Naive B cell (primary cell): ENCODE results near the gene TMEM119. TPM values are rescaled to one million over a fixed set of nuclear protein-coding genes. Genes with fewer than 3 reads are reported as not detected.

Source experiments
- ATAC-seq, 2 donors: fragments of 150-1000 bp; cut with Tn5 transposase; 2 replicates each; pipeline ENCODE4 v1.10.0; 2021; ENCODE audit warnings: low read depth in 2 of 2, mild to moderate bottlenecking in 2 of 2, moderate library complexity in 2 of 2
- DNase-seq: peaks from one replicate; pipeline ENCODE4 v3.0.0; 2022
- H3K27ac Mint-ChIP-seq, 6 donors: one replicate each; pipeline ENCODE4 v1.8.0; 2020 to 2022; ENCODE audit warnings: mild to moderate bottlenecking in 6 of 6, mixed read lengths in 6 of 6, moderate library complexity in 5 of 6, inconsistent platforms in 2 of 6
- H3K27me3 Mint-ChIP-seq, 3 donors: one replicate each; pipeline ENCODE4 v1.8.0; 2021 to 2022; ENCODE audit warnings: mixed read lengths in 3 of 3, mild to moderate bottlenecking in 1 of 3
- H3K36me3 Mint-ChIP-seq, 2 donors: one replicate each; pipeline ENCODE4 v1.8.0; 2020 to 2022; ENCODE audit warnings: mixed read lengths in 2 of 2, inconsistent platforms in 1 of 2, mild to moderate bottlenecking in 1 of 2
- H3K4me1 Mint-ChIP-seq, 3 donors: one replicate each; pipeline ENCODE4 v1.8.0; 2020 to 2022; ENCODE audit warnings: mixed read lengths in 3 of 3, inconsistent platforms in 1 of 3, mild to moderate bottlenecking in 1 of 3, moderate library complexity in 1 of 3
- H3K4me3 Mint-ChIP-seq, 8 donors: one replicate each; pipeline ENCODE4 v1.8.0; 2020 to 2022; ENCODE audit warnings: mild to moderate bottlenecking in 8 of 8, mixed read lengths in 8 of 8, moderate library complexity in 8 of 8, inconsistent platforms in 2 of 8
- H3K9me3 Mint-ChIP-seq, 7 donors: one replicate each; pipeline ENCODE4 v1.8.0; 2020 to 2022; ENCODE audit warnings: mixed read lengths in 7 of 7, mild to moderate bottlenecking in 5 of 7, inconsistent platforms in 2 of 7, moderate library complexity in 1 of 7
- polyA plus RNA-seq, 6 donors: library from polyadenylated mRNA; unstranded; fragments of 300-500 nt; fragmentation: Illumina TruSeq; gene quantifications; one replicate each; pipeline ENCODE4 v1.2.3, GENCODE V29; 2021; ENCODE audit warnings: low read depth in 6 of 6

TMEM119 gene
- polyA plus RNA-seq, 6 donors from 2014 or later, result not detected

GRCh38 chr12:108553799-108554198, 44.1 kb downstream of the TMEM119 start:
- H3K4me3 Mint-ChIP-seq, result no peak overlapping the region

GRCh38 chr12:108551535-108551934, 46.3 kb downstream of the TMEM119 start:
- Mint-ChIP-seq H3K36me3 (peaks cover 9 to 10% of the 10 kb centered on the region in 2 donors), H3K4me1 (peaks cover 36 to 65% (median 53%) of the 10 kb centered on the region in 3 donors), H3K9me3 (no peaks in the 10 kb centered on the region), H3K27me3 (no peaks in the 10 kb centered on the region), H3K4me3 (peak overlapping the region in 3 of 8 donors; percentile 7 to 45 (median 7)), H3K27ac (peak overlapping the region in 3 of 6 donors; percentile 35 to 69 (median 60))
- ATAC-seq (no peak), DNase-seq (no peak)

More at GRCh38 chr12:108553799-108554198, 44.1 kb downstream of the TMEM119 start:
- ATAC-seq (no peak), DNase-seq (no peak)
- H3K36me3 Mint-ChIP-seq, result no peaks in the 10 kb centered on the region
- peaks cover 49 to 80% (median 63%) of the 10 kb centered on the region in 3 donors for H3K4me1 Mint-ChIP-seq
- H3K27me3 Mint-ChIP-seq, result no peaks in the 10 kb centered on the region
- peak overlapping the region in 3 of 6 donors; percentile 9 to 50 (median 38) for H3K27ac Mint-ChIP-seq
- no peaks in the 10 kb centered on the region for H3K9me3 Mint-ChIP-seq

- Mint-ChIP-seq H3K4me3 (no peak overlapping the region), H3K27me3 (no peaks in the 10 kb centered on the region), H3K36me3 (peaks cover 12 to 17% of the 10 kb centered on the region in 2 donors), H3K4me1 (peaks cover 28 to 48% (median 41%) of the 10 kb centered on the region in 3 donors), H3K27ac (no peak overlapping the region), H3K9me3 (no peaks in the 10 kb centered on the region)
- DNase-seq, result no peak
- no peak for ATAC-seq
These were observed 48.8 kb downstream of the TMEM119 start for GRCh38 chr12:108548954-108549521.

DNA sequence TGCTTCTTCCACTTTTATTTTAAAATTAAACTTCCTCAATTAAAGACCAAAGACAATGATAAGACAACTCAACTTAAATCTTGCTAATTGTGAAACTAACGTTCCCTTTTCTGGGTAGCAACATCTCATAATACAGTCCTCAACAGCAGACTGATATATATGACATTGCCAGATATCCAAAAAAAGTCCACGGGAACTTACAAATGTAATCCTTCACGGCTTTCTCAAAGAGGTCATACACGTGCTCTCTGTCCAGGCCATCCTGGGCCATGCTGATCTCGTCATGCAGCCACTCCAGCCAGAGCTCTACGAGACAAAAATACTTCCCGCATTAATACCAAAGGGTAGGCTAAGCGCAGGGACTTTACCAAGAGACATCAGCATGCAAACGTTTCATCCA, 50.2 kb downstream of the TMEM119 start:
- no peak for ATAC-seq
- Mint-ChIP-seq H3K9me3 (no peaks in the 10 kb centered on the region), H3K36me3 (peaks cover 17 to 24% of the 10 kb centered on the region in 2 donors), H3K4me1 (peaks cover 22 to 37% (median 28%) of the 10 kb centered on the region in 3 donors), H3K4me3 (no peak overlapping the region), H3K27me3 (no peaks in the 10 kb centered on the region), H3K27ac (no peak overlapping the region)
- no peak for DNase-seq

DNA sequence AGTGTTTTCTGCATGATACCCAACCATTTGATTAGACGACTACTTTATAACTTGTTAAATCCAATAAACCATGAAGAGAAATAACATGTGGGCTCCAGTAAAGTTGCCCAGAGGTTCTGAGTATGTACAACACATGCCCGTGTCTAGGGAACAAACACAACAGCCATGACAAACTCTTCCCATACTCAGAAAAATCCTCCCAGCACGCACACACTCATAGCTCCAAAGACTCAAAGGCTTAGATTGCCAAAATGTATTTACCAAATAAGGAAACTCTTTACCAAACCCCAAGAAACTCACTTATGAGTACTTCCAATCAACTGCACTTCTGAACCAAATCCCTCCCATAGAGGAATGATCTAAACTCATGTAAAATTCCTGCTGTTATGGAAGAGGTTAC, 54.2 kb downstream of the TMEM119 start:
- ATAC-seq (no peak), DNase-seq (no peak)
- H3K9me3 Mint-ChIP-seq, result no peaks in the 10 kb centered on the region
- H3K27ac Mint-ChIP-seq, result peak overlapping the region in 1 of 6 donors; percentile 54
- H3K27me3 Mint-ChIP-seq, result no peaks in the 10 kb centered on the region
- H3K4me1 Mint-ChIP-seq, result peaks cover 9 to 19% (median 12%) of the 10 kb centered on the region in 3 donors
- peaks cover 21 to 32% of the 10 kb centered on the region in 2 donors for H3K36me3 Mint-ChIP-seq
- H3K4me3 Mint-ChIP-seq, result no peak overlapping the region

GRCh38 chr12:108542320-108542719, 55.6 kb downstream of the TMEM119 start:
- Mint-ChIP-seq H3K9me3 (no peaks in the 10 kb centered on the region), H3K4me3 (no peak overlapping the region), H3K27ac (no peak overlapping the region), H3K27me3 (no peaks in the 10 kb centered on the region), H3K4me1 (peaks cover 9 to 15% (median 12%) of the 10 kb centered on the region in 3 donors), H3K36me3 (peaks cover 20 to 33% of the 10 kb centered on the region in 2 donors)
- no peak for ATAC-seq
- DNase-seq, result no peak

Other genes with a start within 250 kb of the TMEM119 start
- gene FICD, start 82.8 kb downstream of the TMEM119 start, polyA plus RNA-seq, result 1 to 10 TPM; 1.6 to 4.9 (median 3.1) TPM
- 10 to 100 TPM; 24.7 to 57.9 (median 36.4) TPM for gene SART3, start 36.9 kb downstream of the TMEM119 start, polyA plus RNA-seq
- gene ISCU, start 35.5 kb downstream of the TMEM119 start, polyA plus RNA-seq, result 100 to 1,000 TPM; 316 to 418 (median 365) TPM
- gene SELPLG, start 35.8 kb upstream of the TMEM119 start, polyA plus RNA-seq, result 10 to 100 TPM; 28.4 to 56.4 (median 36.0) TPM
- gene CORO1C, start 133.4 kb upstream of the TMEM119 start, polyA plus RNA-seq, result 10 to 100 TPM; 71.0 to 84.7 (median 73.4) TPM